NCI-H1436 (cell line): Measurements from ENCODE around the gene WDR19.

Source experiments
- DNase-seq: peaks from one replicate; lab custom pipeline; 2025; lab: John Stamatoyannopoulos, UW

WDR19 gene

GRCh38 chr4:39303871-39304270, 121.5 kb downstream of the WDR19 start:
- no peak for DNase-seq

GRCh38 chr4:39304651-39305050, 122.3 kb downstream of the WDR19 start:
- no peak for DNase-seq

DNA sequence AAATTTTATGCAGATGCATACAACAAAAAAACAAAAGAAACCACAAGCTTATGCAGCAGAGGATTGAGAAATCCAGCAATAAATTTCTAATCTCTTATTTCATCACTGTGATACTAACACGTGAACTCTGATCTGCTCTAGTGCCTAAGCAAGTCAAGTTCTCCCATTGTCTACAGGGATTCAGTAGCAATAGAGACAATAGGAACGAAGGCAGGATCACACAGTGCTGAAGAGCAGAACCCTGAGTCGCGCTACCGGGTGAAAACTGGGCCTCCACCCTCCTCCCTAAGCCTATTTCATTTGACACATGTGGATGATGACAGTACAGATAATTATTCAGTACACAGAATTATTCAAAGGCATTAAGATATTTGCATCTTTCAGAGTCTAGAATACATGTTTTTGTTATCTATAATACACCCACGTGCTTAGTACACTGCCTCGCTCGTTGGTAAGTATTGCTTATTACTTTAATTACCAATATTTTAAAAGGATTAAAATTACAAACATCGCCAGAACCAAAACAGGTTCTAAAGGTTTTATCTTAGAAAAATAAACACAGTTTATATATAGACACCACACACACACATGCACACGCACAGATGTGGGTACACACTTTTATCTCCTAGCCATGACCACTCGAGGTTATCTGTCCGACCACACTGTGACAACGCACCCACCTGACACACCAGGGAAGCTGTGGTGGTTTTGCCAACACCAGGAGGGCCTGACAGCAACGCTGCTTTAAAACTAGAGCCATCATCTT, 123.8 kb downstream of the WDR19 start:
- DNase-seq = no peak

DNA sequence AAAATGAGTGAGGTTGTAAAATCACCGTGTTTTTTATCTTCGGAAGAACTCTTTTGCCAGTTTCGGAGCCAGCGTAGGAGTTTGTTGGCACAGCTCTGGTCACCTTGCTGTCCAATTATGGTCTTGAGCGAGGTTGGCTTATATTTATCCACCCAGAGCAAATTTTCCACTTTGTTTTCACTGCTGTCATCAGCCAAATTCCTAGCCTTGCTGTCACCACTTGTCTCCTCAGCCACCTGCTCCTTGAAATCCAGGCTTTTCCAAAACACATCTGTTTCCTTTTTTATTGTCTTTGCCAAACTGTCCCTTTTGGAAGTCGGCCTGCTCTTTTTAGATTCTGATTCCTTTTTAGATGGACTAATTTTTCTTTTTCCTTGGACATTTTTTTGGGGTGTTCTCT, 126.3 kb downstream of the WDR19 start:
- no peak for DNase-seq

DNA sequence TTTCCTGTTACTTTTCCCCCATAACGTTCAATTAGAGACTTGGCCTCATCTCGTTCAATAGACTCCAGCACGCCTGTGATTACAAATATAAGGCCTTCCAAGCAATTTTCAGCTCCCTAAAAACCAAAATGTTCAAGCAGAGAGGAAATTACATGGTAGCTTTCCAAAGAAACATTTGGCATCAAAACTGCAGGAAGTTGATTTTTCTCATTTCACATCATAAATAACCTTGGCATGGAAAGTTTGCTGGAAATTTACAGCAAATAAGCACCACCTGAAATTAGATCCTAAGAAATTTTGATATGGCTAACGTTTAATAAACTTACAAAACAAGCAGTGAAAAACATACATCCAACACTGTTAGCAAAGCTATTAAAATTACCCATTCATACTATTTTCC, 130.5 kb downstream of the WDR19 start:
- no peak for DNase-seq

- DNase-seq = no peak
These were observed 137.3 kb downstream of the WDR19 start for GRCh38 chr4:39319676-39320075.

GRCh38 chr4:39320381-39321115, 138.2 kb downstream of the WDR19 start:
- no peak for DNase-seq

GRCh38 chr4:39323821-39324220, 141.5 kb downstream of the WDR19 start:
- DNase-seq = no peak

DNA sequence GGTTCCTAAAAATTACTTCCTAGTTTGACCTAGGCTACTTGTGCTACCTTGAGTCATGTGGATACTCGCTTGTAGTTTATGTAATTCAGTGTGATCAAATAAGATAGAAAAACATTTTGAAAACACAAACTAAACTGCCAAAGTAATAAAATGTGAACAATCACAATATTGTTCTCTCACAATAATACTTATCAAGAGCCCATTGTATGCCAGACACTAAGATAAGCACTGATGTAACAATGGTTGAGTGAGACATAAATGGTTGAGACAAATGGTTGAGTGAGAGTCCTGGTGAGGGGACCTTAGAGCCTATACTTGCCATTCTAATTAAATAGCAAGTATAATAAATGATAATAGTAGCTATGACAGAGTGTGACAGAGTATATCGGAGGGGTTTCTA, 142.1 kb downstream of the WDR19 start:
- no peak for DNase-seq

DNA sequence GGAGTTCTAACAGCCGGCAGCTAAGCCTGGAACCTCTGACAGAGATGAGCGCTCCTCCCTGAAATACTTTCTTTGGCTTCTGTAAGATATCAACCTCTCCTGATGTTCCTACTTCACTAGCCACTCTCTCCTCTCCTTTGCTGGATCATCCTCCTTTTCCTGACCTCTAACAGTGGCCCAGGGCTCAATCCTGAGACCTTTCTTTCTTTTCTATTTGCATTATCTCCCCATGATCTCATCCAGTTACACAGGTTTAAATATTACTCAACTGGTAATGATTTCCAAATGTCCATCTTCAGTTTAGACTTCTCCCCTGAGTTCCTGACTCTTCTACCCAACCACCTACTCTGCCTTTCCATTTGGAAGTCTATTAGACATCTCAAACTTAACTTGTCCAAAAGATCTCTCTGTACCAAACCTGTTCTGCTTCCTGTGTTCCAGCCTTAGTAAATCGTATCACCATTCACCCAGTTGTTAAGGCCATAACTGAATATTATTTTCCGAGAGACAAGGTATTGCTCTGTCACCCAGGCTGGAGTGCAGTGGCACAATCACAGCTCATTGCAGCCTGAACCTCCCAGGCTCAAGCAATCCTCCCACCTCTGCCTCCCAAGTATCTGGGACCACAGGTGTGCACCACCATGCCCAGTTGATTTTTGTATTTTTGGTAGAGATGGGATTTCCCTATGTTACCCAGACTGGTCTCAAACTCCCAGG, 142.7 kb downstream of the WDR19 start:
- DNase-seq = no peak

DNA sequence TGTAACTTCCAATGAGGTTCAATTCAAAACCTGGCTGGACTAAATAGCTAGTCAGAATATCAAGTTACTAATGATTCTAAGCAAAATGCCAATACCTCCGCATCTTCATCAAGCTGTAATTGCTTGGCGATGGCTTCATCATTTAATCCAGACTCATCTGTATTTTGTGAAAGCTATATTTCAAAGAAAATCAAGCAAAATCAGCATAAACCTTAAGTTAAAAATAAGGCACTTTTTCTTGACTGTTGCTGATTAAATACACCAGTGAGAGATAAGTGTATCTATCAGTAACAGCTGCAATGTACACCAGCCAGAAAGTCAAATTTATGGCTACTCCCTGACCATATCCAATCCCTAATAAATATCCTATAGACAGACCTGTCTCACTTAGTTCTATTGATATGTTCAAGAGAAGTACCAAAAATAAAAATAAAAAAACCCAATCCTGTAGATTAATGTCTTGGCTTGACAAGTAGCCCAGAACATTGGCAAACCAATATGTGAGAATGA, 144.2 kb downstream of the WDR19 start:
- no peak for DNase-seq

DNA sequence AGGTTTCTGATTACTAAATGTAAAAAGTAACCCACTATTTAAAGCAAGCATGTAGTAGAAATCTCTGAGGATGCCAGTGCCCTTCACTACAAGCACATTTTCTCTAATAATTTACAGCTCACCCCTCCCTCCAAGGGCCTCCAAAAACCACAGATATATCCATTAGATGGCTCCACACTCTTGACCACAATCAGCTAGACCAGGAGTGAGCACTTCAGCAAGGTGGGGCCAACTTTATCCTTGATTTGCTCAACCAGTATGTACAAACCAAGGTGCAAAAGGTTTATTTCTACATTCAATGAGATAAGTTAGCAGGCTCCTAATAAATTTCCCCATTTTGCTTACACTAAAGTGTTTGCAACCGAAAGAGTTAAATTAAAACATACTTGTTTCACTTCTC, 148.0 kb downstream of the WDR19 start:
- no peak for DNase-seq

- DNase-seq = no peak
These were observed 148.9 kb downstream of the WDR19 start for GRCh38 chr4:39331191-39331590.
